Stimulated activated CD8-positive, alpha-beta memory T cell treated with anti-CD3 and anti-CD28 coated beads, Interleukin-7, amount 100 ng/mL, for 1 hour (primary cell): ENCODE results near the gene M6PR.
"Not testable (repeated sequence)": the region's sequence is repeated elsewhere in the genome, so short reads cannot be mapped to it uniquely, and the experiment has no call there.

ENCODE experiments used
- DNase-seq, 2 donors: peaks; one replicate each; pipeline ENCODE4 v3.0.0-alpha.2; 2020; ENCODE audit warnings: low read depth in 2 of 2

The M6PR gene

GRCh38 chr12:8912914-8913313 is 36.5 kb downstream of the M6PR start:
- DNase-seq = no peak

- DNase-seq = no peak
Measured at GRCh38 chr12:8911606-8912268, 37.7 kb downstream of the M6PR start.

- no peak for DNase-seq
Measured at GRCh38 chr12:8909752-8910151, 39.7 kb downstream of the M6PR start.

GRCh38 chr12:8907513-8907912 is 41.9 kb downstream of the M6PR start:
- no peak for DNase-seq

GRCh38 chr12:8906266-8907180 is 42.9 kb downstream of the M6PR start:
- DNase-seq = no peak

- DNase-seq = no peak
Measured at GRCh38 chr12:8905546-8905945, 43.9 kb downstream of the M6PR start.

- DNase-seq = no peak
Measured at GRCh38 chr12:8904665-8905064, 44.8 kb downstream of the M6PR start.

- no peak for DNase-seq
Measured at GRCh38 chr12:8903646-8904045, 45.8 kb downstream of the M6PR start.

- DNase-seq = not testable (repeated sequence)
Measured at GRCh38 chr12:8902703-8903102, 46.7 kb downstream of the M6PR start.

- no peak for DNase-seq
Measured at GRCh38 chr12:8899830-8900229, 49.6 kb downstream of the M6PR start.

- no peak for DNase-seq
Measured at GRCh38 chr12:8897081-8897480, 52.4 kb downstream of the M6PR start.

- no peak for DNase-seq
Measured at GRCh38 chr12:8894986-8895385, 54.5 kb downstream of the M6PR start.

- no peak for DNase-seq
Measured at GRCh38 chr12:8894378-8894777, 55.1 kb downstream of the M6PR start.

GRCh38 chr12:8891976-8892375 is 57.5 kb downstream of the M6PR start:
- no peak for DNase-seq
